ENCODE results near the gene PRDX1.
"Not testable (repeated sequence)": the region's sequence is repeated elsewhere in the genome, so short reads cannot be mapped to it uniquely, and the experiment has no call there.

- TF ChIP-seq CTCF, POLR2A (IDR thresholded peaks at IDR 0.05): not testable (repeated sequence)
These were observed 8.0 kb downstream of the PRDX1 start for GRCh38 chr1:45513532-45514260.

Measured in testis (tissue), 2 donors.